ENCODE measurements around the gene PRMT5. TPM values are rescaled to one million over a fixed set of nuclear protein-coding genes. Genes with fewer than 3 reads are reported as not detected.

PRMT5 gene
- total RNA-seq, 3 donors from 2014 or later (not counting 1 experiment from before 2014, with no cell fraction given): 16.3 to 22.4 (median 18.5) TPM

- H3K27me3 ChIP-seq (ENCODE audit: control insufficient read depth, insufficient read depth, low read length): no peaks in the 10 kb centered on the region
- no peaks in the 10 kb centered on the region for H3K4me1 ChIP-seq (ENCODE audit: control insufficient read depth, insufficient read depth, low read length)
- H3K27ac ChIP-seq (ENCODE audit: low read length): no peak overlapping the region
- no peaks in the 10 kb centered on the region for H3K27me3 Mint-ChIP-seq (ENCODE audit: low read depth in 2 of 2)
- peak overlapping the region in 1 of 2 donors; percentile 73 for H3K27ac Mint-ChIP-seq
- DNase-seq (no peak), ATAC-seq (no peak)
- peaks cover 17% of the 10 kb centered on the region for H3K36me3 Mint-ChIP-seq
- no peaks in the 10 kb centered on the region for H3K9me3 Mint-ChIP-seq
- TF ChIP-seq CTCF (IDR thresholded peaks at IDR 0.05): no peak
- intact Hi-C loops (cut with micrococcal nuclease): no loop called here
- no peak overlapping the region for H3K4me3 ChIP-seq (ENCODE audit: low read length)
- H3K4me1 Mint-ChIP-seq: peaks cover 0 to 15% of the 10 kb centered on the region in 2 donors
- H3K9me3 ChIP-seq (ENCODE audit: control insufficient read depth, insufficient read depth, low read length): no peaks in the 10 kb centered on the region
- H3K4me3 Mint-ChIP-seq: no peak overlapping the region
- WGBS (ENCODE audit: insufficient coverage): 84% methylated on average over 4 of the region's 8 CpGs
- peaks cover 29% of the 10 kb centered on the region for H3K36me3 ChIP-seq (ENCODE audit: control insufficient read depth, insufficient read depth, low read length)
These were observed 30.7 kb downstream of the PRMT5 start for GRCh38 chr14:22898302-22899090.

DNA sequence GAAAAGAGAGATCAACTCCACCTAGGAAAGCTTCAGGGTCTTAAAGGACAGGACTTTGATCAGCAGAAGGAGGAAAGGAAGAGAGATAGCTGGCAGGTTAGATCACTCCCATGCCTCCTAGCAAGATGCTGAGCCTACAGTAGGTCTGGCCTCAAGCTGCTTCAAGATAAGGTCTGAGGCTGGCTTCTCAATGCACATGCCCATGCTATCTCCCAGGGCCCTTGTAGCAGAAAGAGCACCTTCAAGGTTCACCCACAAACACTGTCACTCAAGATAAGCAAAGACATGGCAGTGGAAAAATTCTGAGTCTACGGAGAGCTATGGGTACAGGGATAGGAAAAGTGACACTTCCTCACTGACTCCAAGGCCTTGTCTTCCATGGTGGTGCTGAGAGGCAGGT lies 31.8 kb downstream of the PRMT5 start:
- H3K4me3 Mint-ChIP-seq: no peak overlapping the region
- no peaks in the 10 kb centered on the region for H3K27me3 Mint-ChIP-seq (ENCODE audit: low read depth in 2 of 2)
- peaks cover 16% of the 10 kb centered on the region for H3K36me3 Mint-ChIP-seq
- no peak overlapping the region for H3K27ac Mint-ChIP-seq
- intact Hi-C loops (cut with micrococcal nuclease): no loop called here
- ATAC-seq (no peak), DNase-seq (no peak)
- H3K9me3 ChIP-seq (ENCODE audit: control insufficient read depth, insufficient read depth, low read length): no peaks in the 10 kb centered on the region
- no peak overlapping the region for H3K4me3 ChIP-seq (ENCODE audit: low read length)
- peaks cover 20% of the 10 kb centered on the region for H3K36me3 ChIP-seq (ENCODE audit: control insufficient read depth, insufficient read depth, low read length)
- H3K4me1 ChIP-seq (ENCODE audit: control insufficient read depth, insufficient read depth, low read length): no peaks in the 10 kb centered on the region
- H3K9me3 Mint-ChIP-seq: no peaks in the 10 kb centered on the region
- no peak overlapping the region for H3K27ac ChIP-seq (ENCODE audit: low read length)
- WGBS (ENCODE audit: insufficient coverage): 100% methylated on average over 1 of the region's 1 CpG
- no peak for TF ChIP-seq CTCF (IDR thresholded peaks at IDR 0.05)
- no peaks in the 10 kb centered on the region for H3K27me3 ChIP-seq (ENCODE audit: control insufficient read depth, insufficient read depth, low read length)
- H3K4me1 Mint-ChIP-seq: peaks cover 0 to 15% of the 10 kb centered on the region in 2 donors

- no peaks in the 10 kb centered on the region for H3K4me1 ChIP-seq (ENCODE audit: control insufficient read depth, insufficient read depth, low read length)
- H3K9me3 Mint-ChIP-seq: no peaks in the 10 kb centered on the region
- H3K36me3 Mint-ChIP-seq: peaks cover 10% of the 10 kb centered on the region
- intact Hi-C loops (cut with micrococcal nuclease): no loop called here
- no peak for TF ChIP-seq CTCF (IDR thresholded peaks at IDR 0.05)
- no peaks in the 10 kb centered on the region for H3K27me3 ChIP-seq (ENCODE audit: control insufficient read depth, insufficient read depth, low read length)
- ATAC-seq: no peak
- no peak overlapping the region for H3K27ac ChIP-seq (ENCODE audit: low read length)
- no peak overlapping the region for H3K4me3 Mint-ChIP-seq
- 90% methylated on average over 3 of the region's 3 CpGs for WGBS (ENCODE audit: insufficient coverage)
- peak overlapping the region in 1 of 2 donors; percentile 35 for H3K27ac Mint-ChIP-seq
- peaks cover 0 to 15% of the 10 kb centered on the region in 2 donors for H3K4me1 Mint-ChIP-seq
- no peaks in the 10 kb centered on the region for H3K9me3 ChIP-seq (ENCODE audit: control insufficient read depth, insufficient read depth, low read length)
- H3K36me3 ChIP-seq (ENCODE audit: control insufficient read depth, insufficient read depth, low read length): peaks cover 14% of the 10 kb centered on the region
- no peaks in the 10 kb centered on the region for H3K27me3 Mint-ChIP-seq (ENCODE audit: low read depth in 2 of 2)
- H3K4me3 ChIP-seq (ENCODE audit: low read length): no peak overlapping the region
- no peak for DNase-seq
These were observed 32.4 kb downstream of the PRMT5 start for GRCh38 chr14:22896760-22897159.
